Testis (tissue), 3 donors: ENCODE results near the gene RHBDD3. TPM values are rescaled to one million over a fixed set of nuclear protein-coding genes. Genes with fewer than 3 reads are reported as not detected.

Source experiments
- DNase-seq: peaks from one replicate; pipeline ENCODE4 v3.0.0-alpha.2; 2019
- H3K27ac ChIP-seq, 2 donors: fragments of 200-600 bp; sonication (generic); one replicate each; pipeline ENCODE4 v1.5.1; 2019
- H3K27me3 ChIP-seq: fragments of 200-600 bp; sonication (generic); one replicate; pipeline ENCODE4 v1.5.1; 2019
- H3K36me3 ChIP-seq: fragments of 200-600 bp; sonication (generic); one replicate; pipeline ENCODE4 v1.5.1; 2017; ENCODE audit warnings: low read depth; ENCODE audit errors: missing control alignments
- H3K4me1 ChIP-seq: fragments of 200-600 bp; sonication (generic); one replicate; pipeline ENCODE4 v1.5.1; 2019
- H3K4me3 ChIP-seq, 2 donors: fragments of 200-600 bp; sonication (generic); one replicate each; pipeline ENCODE4 v1.5.1; 2017 to 2019
- H3K9me3 ChIP-seq: fragments of 200-600 bp; sonication (generic); one replicate; pipeline ENCODE4 v1.5.1; 2017
- POLR2A ChIP-seq: fragments of 450-650 bp; IDR thresholded peaks from one replicate; pipeline ENCODE4 v1.6.1; 2017; ENCODE audit warnings: antibody characterized with exemption, mild to moderate bottlenecking, moderate library complexity
- WGBS, 2 donors: methylation state at CpG; one replicate each; pipeline ENCODE4 v1.1.5; 2018; 5-methylcytosine and 5-hydroxymethylcytosine counted together
- intact Hi-C: fragments of 100-400 bp; cut with DNase I; formaldehyde crosslinking; loops from one replicate; pipeline ENCODE4 v1.15.1; 2023; ENCODE audit warnings: low total_unique reads
- polyA plus RNA-seq: library from polyadenylated mRNA; stranded (reverse); fragments of 350-450 nt; fragmentation: Illumina TruSeq; extraction: RNeasy Lipid Tissue Mini Kit (QIAGEN cat#74804); gene quantifications from one replicate; pipeline ENCODE4 v1.2.3, GENCODE V29; 2014; ENCODE audit warnings: low read depth, low replicate concordance; ENCODE audit not compliant: insufficient read depth
- total RNA-seq, 2 donors: library from RNA; depleted of rRNA; stranded (reverse); fragments of >200 nt; gene quantifications; one replicate each; pipeline ENCODE4 v1.2.3, GENCODE V29; 2016
- TF ChIP-seq, protein P1 (sequence below), 3 experiments: fragments of 450-650 bp in 2 of 3; fragments of 200-600 bp in 1 of 3; sonication (generic) in 1 of 3; IDR thresholded peaks; one replicate each; pipeline ENCODE4 v1.5.1; 2016 to 2019; ENCODE audit warnings: antibody characterized with exemption in 3 of 3, mild to moderate bottlenecking in 2 of 3, moderate library complexity in 1 of 3

RHBDD3 gene
- total and polyA plus RNA-seq, 3 donors from 2014 or later: 55.1 to 99.2 (median 66.8) TPM

GRCh38 chr22:29214232-29214631 lies 53.5 kb downstream of the RHBDD3 start:
- intact Hi-C loops: no loop called here
- Histone ChIP-seq H3K27ac (no peak overlapping the region), H3K4me3 (no peak overlapping the region), H3K9me3 (no peaks in the 10 kb centered on the region), H3K4me1 (peaks cover 12% of the 10 kb centered on the region), H3K36me3 (no peaks in the 10 kb centered on the region), H3K27me3 (no peaks in the 10 kb centered on the region)
- TF ChIP-seq, protein P1, sequence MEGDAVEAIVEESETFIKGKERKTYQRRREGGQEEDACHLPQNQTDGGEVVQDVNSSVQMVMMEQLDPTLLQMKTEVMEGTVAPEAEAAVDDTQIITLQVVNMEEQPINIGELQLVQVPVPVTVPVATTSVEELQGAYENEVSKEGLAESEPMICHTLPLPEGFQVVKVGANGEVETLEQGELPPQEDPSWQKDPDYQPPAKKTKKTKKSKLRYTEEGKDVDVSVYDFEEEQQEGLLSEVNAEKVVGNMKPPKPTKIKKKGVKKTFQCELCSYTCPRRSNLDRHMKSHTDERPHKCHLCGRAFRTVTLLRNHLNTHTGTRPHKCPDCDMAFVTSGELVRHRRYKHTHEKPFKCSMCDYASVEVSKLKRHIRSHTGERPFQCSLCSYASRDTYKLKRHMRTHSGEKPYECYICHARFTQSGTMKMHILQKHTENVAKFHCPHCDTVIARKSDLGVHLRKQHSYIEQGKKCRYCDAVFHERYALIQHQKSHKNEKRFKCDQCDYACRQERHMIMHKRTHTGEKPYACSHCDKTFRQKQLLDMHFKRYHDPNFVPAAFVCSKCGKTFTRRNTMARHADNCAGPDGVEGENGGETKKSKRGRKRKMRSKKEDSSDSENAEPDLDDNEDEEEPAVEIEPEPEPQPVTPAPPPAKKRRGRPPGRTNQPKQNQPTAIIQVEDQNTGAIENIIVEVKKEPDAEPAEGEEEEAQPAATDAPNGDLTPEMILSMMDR (IDR thresholded peaks at IDR 0.05): no peak
- TF ChIP-seq POLR2A: no peak
- no peak for DNase-seq
- 92 to 96% methylated on average over 6 of the region's 6 CpGs for WGBS, 2 donors

DNA sequence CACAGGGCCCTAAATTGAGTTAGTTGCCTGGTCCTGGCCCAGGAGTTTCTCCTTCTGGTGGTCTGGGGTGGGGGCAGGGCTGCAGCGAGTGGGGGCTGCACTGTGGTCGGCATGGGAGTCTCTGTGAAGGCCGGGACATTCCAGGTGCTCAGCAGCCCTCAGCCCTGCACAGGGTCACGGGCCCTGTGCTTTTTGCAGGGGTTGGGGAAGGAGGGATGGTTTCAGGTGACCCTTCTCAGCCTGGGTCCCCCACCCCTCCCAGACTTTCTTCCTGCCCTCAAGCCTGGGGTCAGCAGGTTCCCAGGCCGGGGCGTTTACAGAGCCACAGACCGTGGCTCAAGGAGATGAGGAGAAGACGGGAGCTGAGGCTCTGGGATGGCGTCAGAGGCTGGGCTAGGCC lies 54.3 kb downstream of the RHBDD3 start:
- TF ChIP-seq POLR2A: no peak
- TF ChIP-seq, protein P1 (IDR thresholded peaks at IDR 0.05): no peak
- DNase-seq: no peak
- Histone ChIP-seq H3K9me3 (no peaks in the 10 kb centered on the region), H3K4me1 (peaks cover 12% of the 10 kb centered on the region), H3K36me3 (no peaks in the 10 kb centered on the region), H3K27me3 (no peaks in the 10 kb centered on the region), H3K4me3 (no peak overlapping the region), H3K27ac (no peak overlapping the region)
- intact Hi-C loops: no loop called here
- 84 to 94% methylated on average over 8 to 9 of the region's 9 CpGs for WGBS, 2 donors

DNA sequence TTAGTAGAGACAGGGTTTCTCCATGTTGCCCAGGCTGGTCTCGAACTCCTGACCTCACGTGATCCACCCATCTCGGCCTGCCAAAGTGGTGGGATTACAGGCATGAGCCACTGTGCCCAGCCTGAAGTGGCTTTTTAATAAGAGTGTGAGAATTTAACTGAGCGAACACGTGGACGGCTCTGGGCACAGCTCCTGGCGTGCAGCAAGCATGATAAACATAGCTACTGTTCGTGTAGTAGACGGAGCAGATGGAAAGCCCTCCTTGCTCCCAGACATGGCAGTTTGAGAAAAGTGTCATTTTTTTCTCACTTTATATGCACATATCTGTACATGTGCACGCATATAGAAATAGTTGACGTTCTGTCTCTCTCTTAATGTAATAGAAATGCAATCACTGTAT lies 55.0 kb downstream of the RHBDD3 start:
- WGBS, 2 donors: 81 to 86% methylated on average over 11 of the region's 11 CpGs
- H3K4me1 ChIP-seq: peaks cover 12% of the 10 kb centered on the region
- DNase-seq: no peak
- H3K36me3 ChIP-seq: no peaks in the 10 kb centered on the region
- intact Hi-C loops: no loop called here
- H3K9me3 ChIP-seq: no peaks in the 10 kb centered on the region
- H3K27ac ChIP-seq: no peak overlapping the region
- H3K27me3 ChIP-seq: no peaks in the 10 kb centered on the region
- H3K4me3 ChIP-seq: no peak overlapping the region
- TF ChIP-seq, protein P1 (IDR thresholded peaks at IDR 0.05): no peak
- TF ChIP-seq POLR2A: no peak

- intact Hi-C loops: no loop called here
- Histone ChIP-seq H3K9me3 (no peaks in the 10 kb centered on the region), H3K36me3 (no peaks in the 10 kb centered on the region), H3K4me3 (no peak overlapping the region), H3K27me3 (no peaks in the 10 kb centered on the region), H3K27ac (no peak overlapping the region), H3K4me1 (peaks cover 2% of the 10 kb centered on the region)
- DNase-seq: no peak
- 89 to 94% methylated on average over 5 to 9 of the region's 9 CpGs for WGBS, 2 donors
- TF ChIP-seq, protein P1 (IDR thresholded peaks at IDR 0.05): no peak
- no peak for TF ChIP-seq POLR2A
Measured at GRCh38 chr22:29211466-29211865, 56.3 kb downstream of the RHBDD3 start.

GRCh38 chr22:29211066-29211465 lies 56.7 kb downstream of the RHBDD3 start:
- H3K4me3 ChIP-seq: no peak overlapping the region
- WGBS, 2 donors: 77 to 87% methylated on average over 5 to 11 of the region's 11 CpGs

More at GRCh38 chr22:29211066-29211465, 56.7 kb downstream of the RHBDD3 start:
- Histone ChIP-seq H3K27ac (no peak overlapping the region), H3K27me3 (no peaks in the 10 kb centered on the region), H3K36me3 (no peaks in the 10 kb centered on the region), H3K9me3 (no peaks in the 10 kb centered on the region), H3K4me1 (peaks cover 5% of the 10 kb centered on the region)
- TF ChIP-seq POLR2A: no peak
- TF ChIP-seq, protein P1 (IDR thresholded peaks at IDR 0.05): no peak
- intact Hi-C loops: no loop called here
- no peak for DNase-seq
